AG20443 (cell line): ENCODE results near the gene DENND1A.
A peak's percentile ranks its signal among the peaks of the same experiment; 100 is the strongest.
"Not testable (repeated sequence)": the region's sequence is repeated elsewhere in the genome, so short reads cannot be mapped to it uniquely, and the experiment has no call there.

Experiments used
- DNase-seq: peaks from one replicate; pipeline ENCODE4 v3.0.0; 2012; ENCODE audit warnings: low spot score, mixed read lengths

Gene DENND1A

GRCh38 chr9:123948286-123948685 lies 18.4 kb upstream of the DENND1A start:
- no peak for DNase-seq

GRCh38 chr9:123947326-123947725 lies 17.4 kb upstream of the DENND1A start:
- DNase-seq: no peak

DNA sequence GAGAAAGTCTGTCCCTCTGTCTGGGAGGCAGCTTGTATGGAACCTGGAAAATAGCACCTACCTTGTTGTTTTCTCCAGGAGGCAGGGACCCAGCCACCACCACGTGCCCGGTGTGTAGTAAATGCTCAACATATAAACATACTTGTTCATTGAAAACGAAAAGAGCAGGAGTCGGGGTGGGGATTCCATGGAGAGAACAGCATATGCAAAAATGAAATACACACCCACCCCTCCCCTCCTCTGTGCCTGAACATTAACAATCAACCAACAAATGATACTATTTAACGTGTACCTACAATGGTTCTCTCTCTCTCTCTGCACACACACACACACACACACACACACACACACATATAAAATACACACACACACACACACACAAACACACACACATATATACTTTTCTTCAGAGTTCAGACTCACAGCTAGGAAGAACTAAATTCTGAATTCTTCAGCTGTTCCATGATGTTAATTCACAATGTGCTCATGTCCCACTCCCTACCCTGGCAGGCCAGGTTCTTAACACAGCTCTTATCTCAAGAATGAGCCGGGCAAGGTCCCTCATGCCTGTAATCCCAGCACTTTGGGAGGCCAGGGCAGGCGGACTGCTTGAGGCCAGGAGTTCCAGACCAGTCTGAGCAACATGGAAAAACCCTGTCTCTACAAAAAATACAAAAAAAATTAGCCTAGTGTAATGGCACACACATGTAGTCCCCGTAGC lies 16.3 kb upstream of the DENND1A start:
- no peak for DNase-seq

DNA sequence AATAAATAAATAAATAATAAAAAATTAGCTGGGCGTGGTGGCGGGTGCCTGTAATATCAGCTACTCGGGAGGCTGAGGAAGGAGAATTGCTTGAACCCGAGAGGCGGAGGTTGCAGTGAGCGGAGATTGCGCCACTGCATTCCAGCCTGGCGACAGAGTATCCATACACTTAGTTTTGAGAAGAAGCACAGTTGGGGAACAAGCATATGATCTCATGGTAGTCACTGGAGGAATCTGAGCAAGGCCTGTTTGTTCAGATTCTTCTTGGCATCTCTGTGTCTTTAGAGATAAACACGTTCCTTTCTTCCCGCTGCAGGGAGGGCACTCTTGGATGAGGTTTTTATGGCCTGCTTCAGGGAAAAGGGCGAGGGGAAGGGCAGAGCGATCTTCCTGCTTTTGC lies 15.6 kb upstream of the DENND1A start:
- DNase-seq: no peak

DNA sequence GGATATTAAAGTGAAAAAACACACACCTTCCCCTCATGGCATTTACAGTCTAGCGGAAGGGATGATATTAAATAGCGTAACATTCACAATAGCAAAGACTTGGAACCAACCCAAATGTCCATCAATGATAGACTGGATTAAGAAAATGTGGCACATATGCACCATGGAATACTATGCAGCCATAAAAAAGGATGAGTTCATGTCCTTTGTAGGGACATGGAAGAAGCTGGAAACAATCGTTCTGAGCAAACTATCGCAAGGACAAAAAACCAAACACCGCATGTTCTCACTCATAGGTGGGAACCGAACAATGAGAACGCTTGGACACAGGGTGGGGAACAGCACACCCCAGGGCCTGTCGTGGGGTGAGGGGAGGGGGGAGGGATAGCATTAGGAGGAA lies 14.5 kb upstream of the DENND1A start:
- not testable (repeated sequence) for DNase-seq

DNA sequence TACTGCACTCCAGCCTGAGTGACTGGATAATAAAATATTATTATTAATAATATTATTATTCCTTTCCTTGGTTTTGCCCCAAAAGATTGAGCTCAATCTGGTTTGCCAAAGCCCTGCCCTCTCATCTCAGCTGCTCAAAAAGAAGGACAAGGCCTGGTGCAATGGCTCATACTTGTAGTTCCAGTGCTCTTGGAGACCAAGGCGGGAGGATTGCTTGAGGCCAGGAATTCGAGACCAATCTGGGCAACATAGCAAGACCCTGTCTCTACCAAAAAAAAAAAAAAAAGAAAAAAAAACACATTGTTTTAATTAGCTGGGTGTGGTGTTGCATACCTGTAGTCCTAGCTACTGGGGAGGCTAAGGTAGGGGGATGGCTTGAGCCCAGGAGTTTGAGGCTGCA lies 13.7 kb upstream of the DENND1A start:
- DNase-seq: no peak

GRCh38 chr9:123942542-123942941 lies 12.6 kb upstream of the DENND1A start:
- DNase-seq: peak; percentile 46

- no peak for DNase-seq
Measured at GRCh38 chr9:123941524-123942070, 11.7 kb upstream of the DENND1A start.

- no peak for DNase-seq
Measured at GRCh38 chr9:123940721-123941523, 11.0 kb upstream of the DENND1A start.

DNA sequence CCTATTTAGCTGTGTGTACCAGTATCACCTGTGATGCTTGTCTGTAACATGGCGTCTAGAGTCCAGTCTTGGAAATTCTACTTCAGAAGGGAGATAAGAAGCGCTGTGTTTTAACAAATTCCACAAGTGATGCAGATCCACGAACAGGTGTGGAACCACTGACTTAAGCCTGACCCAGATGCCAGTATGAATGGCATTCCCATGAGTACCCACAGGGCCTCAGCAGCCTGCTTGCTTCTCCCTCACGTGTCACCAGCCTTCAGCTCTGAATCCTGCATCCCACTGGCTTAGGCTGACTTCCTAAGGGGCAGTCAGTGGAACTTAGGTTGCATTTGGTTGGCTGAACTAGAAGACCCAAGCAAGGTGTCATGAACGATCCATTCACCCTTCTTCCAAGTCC lies 8.5 kb upstream of the DENND1A start:
- DNase-seq: no peak

- not testable (repeated sequence) for DNase-seq
Measured at GRCh38 chr9:123936575-123936974, 6.6 kb upstream of the DENND1A start.

GRCh38 chr9:123933440-123934212 lies 3.7 kb upstream of the DENND1A start:
- DNase-seq: peak; percentile 55

- no peak for DNase-seq
Measured at GRCh38 chr9:123929177-123929869, 603 bp downstream of the DENND1A start.

GRCh38 chr9:123928533-123929176 lies 1.3 kb downstream of the DENND1A start:
- peak; percentile 58 for DNase-seq

DNA sequence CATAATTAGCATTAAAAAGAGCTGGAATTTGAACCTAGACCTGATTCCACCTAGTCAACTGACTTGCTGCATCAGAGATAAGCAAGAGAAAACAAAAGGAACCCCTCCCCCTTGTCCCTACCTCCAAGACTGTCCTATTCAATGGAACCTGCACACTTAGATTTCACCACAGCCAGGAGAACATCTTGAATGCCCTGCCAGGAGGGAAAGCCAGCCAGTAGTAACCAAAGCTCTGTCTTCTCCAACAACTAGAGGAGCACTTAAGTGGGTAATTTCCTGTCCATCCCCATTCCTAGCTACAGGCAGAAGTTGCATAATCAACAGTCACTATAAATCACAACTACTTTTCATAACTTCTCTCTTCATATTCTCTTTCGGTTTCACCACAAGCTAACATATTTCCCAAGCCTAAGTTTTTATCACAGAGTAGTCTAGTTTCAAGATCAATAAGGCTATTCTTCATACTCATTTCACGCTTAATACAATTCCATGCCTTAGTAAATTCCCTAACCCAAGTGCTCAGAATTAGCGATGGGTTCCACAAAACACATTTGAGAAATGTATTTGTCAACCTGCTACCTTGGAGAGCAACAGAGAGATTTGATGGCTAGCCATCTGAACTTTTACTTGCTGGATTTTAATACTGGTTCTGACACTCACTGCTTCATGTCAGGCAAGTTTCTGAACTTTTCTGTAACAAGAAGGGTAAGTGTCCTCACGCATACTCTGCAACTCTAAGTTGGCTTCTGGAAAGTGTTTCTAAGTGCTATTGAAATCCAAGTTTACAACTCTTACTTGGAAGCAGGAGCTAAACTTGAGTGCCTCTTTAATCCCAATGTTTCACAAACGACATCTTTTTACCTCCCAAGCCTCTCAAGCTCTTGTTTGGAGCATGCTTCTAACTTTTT lies 2.0 kb downstream of the DENND1A start:
- peak; percentile 48 for DNase-seq

GRCh38 chr9:123926941-123927340 lies 3.0 kb downstream of the DENND1A start:
- no peak for DNase-seq

- no peak for DNase-seq
Measured at GRCh38 chr9:123925819-123926218, 4.1 kb downstream of the DENND1A start.

DNA sequence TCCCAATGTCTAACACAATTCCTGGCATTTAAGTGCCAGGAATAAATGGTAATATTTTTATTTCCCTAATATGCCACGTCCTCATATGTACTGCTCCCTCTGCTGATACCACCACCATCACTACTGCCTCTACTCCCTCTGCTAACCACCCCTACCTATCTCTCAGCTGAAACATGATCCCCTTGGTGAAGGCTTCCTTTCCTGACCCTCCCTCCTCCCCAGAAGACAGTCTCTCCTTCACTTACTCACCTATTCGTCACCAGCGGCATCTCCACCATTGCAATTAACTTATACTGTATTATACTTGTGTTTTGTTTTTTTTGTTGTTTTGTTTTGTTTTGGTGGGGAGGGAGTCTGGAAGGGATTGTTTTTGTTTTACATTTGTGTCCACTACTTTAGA lies 4.8 kb downstream of the DENND1A start:
- DNase-seq: no peak

DNA sequence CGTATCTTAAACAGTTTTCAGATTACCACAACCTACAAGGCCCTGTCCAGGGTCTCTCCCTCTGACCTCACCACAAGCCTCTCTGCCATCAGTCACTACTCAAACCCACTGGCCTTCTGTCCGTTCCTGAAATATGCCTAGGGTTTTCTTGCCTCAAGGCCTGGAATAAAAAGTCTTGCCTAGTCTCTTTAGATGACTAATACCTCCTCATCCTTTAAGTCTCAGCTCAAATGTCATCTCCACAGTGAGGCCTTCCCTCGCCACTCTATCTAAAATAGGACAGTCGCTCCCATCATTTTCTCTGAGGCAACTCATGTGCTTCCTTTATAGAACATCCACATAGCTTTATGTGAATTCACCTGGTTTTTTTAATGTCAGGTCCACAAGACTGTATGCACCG lies 5.2 kb downstream of the DENND1A start:
- no peak for DNase-seq

GRCh38 chr9:123923884-123924283 lies 6.0 kb downstream of the DENND1A start:
- DNase-seq: no peak
